Stimulated activated CD8-positive, alpha-beta memory T cell treated with anti-CD3 and anti-CD28 coated beads, Interleukin-2, amount 100 ng/mL, for 48 hours (primary cell): ENCODE data around the gene C8B.

Experiments used
- DNase-seq, 2 donors: peaks; one replicate each; pipeline ENCODE4 v3.0.0-alpha.2; 2020; ENCODE audit warnings: low read depth in 2 of 2

C8B gene

GRCh38 chr1:56972976-56973375 is 7.2 kb upstream of the C8B start:
- DNase-seq, result no peak

GRCh38 chr1:56970280-56970679 is 4.5 kb upstream of the C8B start:
- no peak for DNase-seq

- no peak for DNase-seq
Measured at GRCh38 chr1:56968878-56969495, 3.2 kb upstream of the C8B start.

GRCh38 chr1:56967900-56968832 is 2.4 kb upstream of the C8B start:
- peak in 1 of 2 donors; percentile 3 for DNase-seq

- no peak for DNase-seq
Measured at GRCh38 chr1:56967355-56967754, 1.5 kb upstream of the C8B start.

GRCh38 chr1:56966698-56966999 is 834 bp upstream of the C8B start:
- DNase-seq, result no peak

GRCh38 chr1:56965191-56965590 is 624 bp downstream of the C8B start:
- no peak for DNase-seq

- DNase-seq, result no peak
Measured at GRCh38 chr1:56964349-56965017, 1.3 kb downstream of the C8B start.

- DNase-seq, result no peak
Measured at GRCh38 chr1:56963667-56964066, 2.1 kb downstream of the C8B start.

- DNase-seq, result no peak
Measured at GRCh38 chr1:56961426-56961825, 4.4 kb downstream of the C8B start.

- no peak for DNase-seq
Measured at GRCh38 chr1:56958526-56958925, 7.3 kb downstream of the C8B start.

- DNase-seq, result no peak
Measured at GRCh38 chr1:56957931-56958330, 7.9 kb downstream of the C8B start.

GRCh38 chr1:56954664-56955063 is 11.2 kb downstream of the C8B start:
- DNase-seq, result no peak

GRCh38 chr1:56953386-56953785 is 12.4 kb downstream of the C8B start:
- DNase-seq, result no peak

GRCh38 chr1:56952501-56952900 is 13.3 kb downstream of the C8B start:
- no peak for DNase-seq

GRCh38 chr1:56948403-56949023 is 17.3 kb downstream of the C8B start:
- no peak for DNase-seq

GRCh38 chr1:56940039-56940438 is 25.8 kb downstream of the C8B start:
- DNase-seq, result no peak

GRCh38 chr1:56939209-56939608 is 26.6 kb downstream of the C8B start:
- DNase-seq, result no peak

GRCh38 chr1:56938646-56939045 is 27.2 kb downstream of the C8B start:
- DNase-seq, result no peak

GRCh38 chr1:56934430-56935060 is 31.3 kb downstream of the C8B start:
- no peak for DNase-seq

- no peak for DNase-seq
Measured at GRCh38 chr1:56933606-56934005, 32.2 kb downstream of the C8B start.

GRCh38 chr1:56933161-56933560 is 32.7 kb downstream of the C8B start:
- DNase-seq, result no peak
